Bronchial epithelial cell (primary cell): ENCODE measurements around the gene ULK4. TPM values are rescaled to one million over a fixed set of nuclear protein-coding genes. Genes with fewer than 3 reads are reported as not detected.
A peak's percentile ranks its signal among the peaks of the same experiment; 100 is the strongest.
"Not testable (repeated sequence)": the region's sequence is repeated elsewhere in the genome, so short reads cannot be mapped to it uniquely, and the experiment has no call there.

Experiments used
- DNase-seq: peaks from one replicate; pipeline ENCODE4 v3.0.0-alpha.2; 2010; ENCODE audit warnings: low read depth
- FAIRE-seq: peaks from 2 replicates; lab custom pipeline; 2011; peaks lifted over from hg19 to GRCh38; lab: Jason Lieb, UNC
- H3K27me3 ChIP-seq: 2 replicates; pipeline ENCODE4 v1.5.1; 2011; ENCODE audit warnings: low read length; ENCODE audit not compliant: control insufficient read depth, insufficient read depth
- H3K36me3 ChIP-seq: 2 replicates; pipeline ENCODE4 v1.5.1; 2011; ENCODE audit warnings: low read length; ENCODE audit not compliant: control insufficient read depth, insufficient read depth
- H3K4me3 ChIP-seq: 2 replicates; pipeline ENCODE4 v1.5.1; 2011; ENCODE audit warnings: mild to moderate bottlenecking, low read depth, low read length, control low read depth
- CTCF ChIP-seq: IDR thresholded peaks from 2 replicates; pipeline ENCODE4 v1.5.1; 2011; ENCODE audit warnings: mild to moderate bottlenecking, moderate library complexity, low read length, control low read depth, inconsistent platforms; ENCODE audit not compliant: insufficient read depth, severe bottlenecking
- total RNA-seq: library from RNA; depleted of rRNA; stranded (reverse); fragments of >200 nt; gene quantifications from 2 replicates; pipeline ENCODE4 v1.2.1, GENCODE V29; 2014

Gene ULK4
- total RNA-seq, 1 donor from 2014 or later = 3.9 TPM

DNA sequence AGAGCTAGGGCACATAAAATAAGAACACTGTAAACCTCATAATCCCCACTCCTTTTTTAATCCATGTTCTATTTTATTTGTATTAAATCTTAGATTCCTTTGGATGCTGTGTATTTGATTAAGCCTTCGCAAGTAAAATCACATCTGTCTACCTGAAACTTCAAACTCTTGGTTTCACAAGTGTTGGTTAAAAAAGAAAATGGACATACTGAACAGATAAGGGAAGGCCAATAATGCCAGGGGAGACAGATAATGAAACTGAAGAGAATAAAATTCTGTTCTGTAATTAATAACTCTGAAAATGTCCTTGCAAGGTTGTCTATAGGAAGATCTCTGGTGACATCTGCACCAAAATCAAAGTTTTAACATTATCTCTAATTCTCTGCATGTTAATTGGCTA is 114.2 kb downstream of the ULK4 start:
- FAIRE-seq = no peak
- no peak overlapping the region for H3K4me3 ChIP-seq
- H3K27me3 ChIP-seq = no peaks in the 10 kb centered on the region
- no peaks in the 10 kb centered on the region for H3K36me3 ChIP-seq
- DNase-seq = no peak
- no peak for TF ChIP-seq CTCF

- no peak for FAIRE-seq
- H3K4me3 ChIP-seq = no peak overlapping the region
- DNase-seq = no peak
- TF ChIP-seq CTCF = no peak
- no peaks in the 10 kb centered on the region for H3K27me3 ChIP-seq
- H3K36me3 ChIP-seq = no peaks in the 10 kb centered on the region
Observed at GRCh38 chr3:41846850-41847249, 115.1 kb downstream of the ULK4 start.

- TF ChIP-seq CTCF = no peak
- no peak for DNase-seq
- FAIRE-seq = no peak
- no peaks in the 10 kb centered on the region for H3K36me3 ChIP-seq
- H3K27me3 ChIP-seq = no peaks in the 10 kb centered on the region
- H3K4me3 ChIP-seq = no peak overlapping the region
Observed at GRCh38 chr3:41845826-41846225, 116.1 kb downstream of the ULK4 start.

GRCh38 chr3:41844256-41844655 is 117.6 kb downstream of the ULK4 start:
- not testable (repeated sequence) for H3K4me3 ChIP-seq, DNase-seq, H3K27me3 ChIP-seq, H3K36me3 ChIP-seq, FAIRE-seq

DNA sequence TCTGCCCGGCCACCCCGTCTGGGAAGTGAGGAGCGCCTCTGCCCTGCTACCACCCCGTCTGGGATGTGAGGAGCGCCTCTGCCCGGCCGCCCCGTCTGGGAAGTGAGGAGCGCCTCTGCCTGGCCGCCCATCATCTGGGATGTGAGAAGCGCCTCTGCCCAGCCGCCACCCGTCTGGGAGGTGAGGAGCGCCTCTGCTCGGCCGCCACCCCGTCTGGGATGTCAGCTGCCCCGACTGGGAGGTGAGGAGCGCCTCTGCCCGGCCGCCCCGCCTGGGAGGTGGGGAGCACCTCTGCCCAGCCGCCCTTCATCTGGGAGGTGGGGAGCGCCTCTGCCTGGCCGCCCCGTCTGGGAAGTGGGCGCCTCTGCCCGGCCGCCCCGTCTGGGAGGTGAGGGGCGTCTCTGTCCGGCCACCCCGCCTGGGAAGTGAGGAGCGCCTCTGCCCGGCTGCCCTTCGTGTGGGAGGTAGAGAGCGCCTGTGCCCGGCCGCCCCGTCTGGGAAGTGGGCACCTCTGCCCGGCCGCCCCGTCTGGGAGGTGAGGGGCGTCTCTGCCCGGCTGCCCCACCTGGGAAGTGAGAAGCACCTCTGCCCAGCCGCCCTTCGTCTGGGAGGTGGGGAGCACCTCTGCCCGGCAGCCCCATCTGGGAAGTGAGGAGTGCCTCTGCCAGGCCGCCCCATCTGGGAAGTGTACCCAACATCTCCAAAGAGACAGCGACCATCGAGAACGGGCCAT is 120.8 kb downstream of the ULK4 start:
- not testable (repeated sequence) for FAIRE-seq, H3K4me3 ChIP-seq, H3K27me3 ChIP-seq

DNA sequence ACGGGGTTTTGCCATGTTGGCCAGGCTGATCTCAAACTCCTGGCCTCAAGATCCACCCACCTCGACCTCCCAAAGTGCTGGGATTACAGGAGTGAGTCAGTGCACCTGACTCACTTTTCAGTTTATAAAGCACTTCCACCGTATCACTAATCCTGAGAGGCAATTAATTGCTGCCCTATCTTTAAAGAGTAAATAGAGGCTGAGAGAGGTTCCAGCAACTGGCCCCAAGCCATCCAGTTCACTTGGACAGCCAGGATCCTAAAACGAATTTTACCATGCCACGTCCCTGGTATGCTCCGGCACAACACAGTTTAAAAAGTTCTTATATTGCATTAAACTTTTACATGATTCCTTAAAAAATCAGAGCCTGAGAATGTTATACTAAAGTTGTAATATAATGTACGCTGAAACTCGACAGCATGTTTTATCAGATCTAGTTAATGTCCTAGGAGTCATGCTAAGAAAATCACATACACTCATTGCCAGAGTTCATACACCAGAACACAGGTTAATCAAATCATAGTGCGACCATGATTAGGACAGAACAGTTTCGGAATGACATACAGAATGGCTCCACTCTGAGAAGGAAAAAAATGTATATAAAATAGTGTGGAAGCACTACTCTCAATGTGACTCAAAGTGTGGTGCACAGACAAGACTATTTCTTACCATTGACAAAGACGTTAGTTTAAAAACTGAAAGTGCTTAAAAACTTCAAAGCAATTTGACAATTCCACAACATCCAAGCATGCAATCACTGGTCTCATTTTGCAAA is 125.4 kb downstream of the ULK4 start:
- H3K4me3 ChIP-seq = no peak overlapping the region
- DNase-seq = peak; percentile 28
- no peak for FAIRE-seq
- no peaks in the 10 kb centered on the region for H3K27me3 ChIP-seq
- TF ChIP-seq CTCF = no peak
- H3K36me3 ChIP-seq = no peaks in the 10 kb centered on the region

More for the DNA sequence above, 120.8 kb downstream of the ULK4 start:
- not testable (repeated sequence) for H3K36me3 ChIP-seq, DNase-seq
